ENCODE data around the gene KRTAP4-9.
"Not testable (repeated sequence)": the region's sequence is repeated elsewhere in the genome, so short reads cannot be mapped to it uniquely, and the experiment has no call there.

KRTAP4-9 gene

DNA sequence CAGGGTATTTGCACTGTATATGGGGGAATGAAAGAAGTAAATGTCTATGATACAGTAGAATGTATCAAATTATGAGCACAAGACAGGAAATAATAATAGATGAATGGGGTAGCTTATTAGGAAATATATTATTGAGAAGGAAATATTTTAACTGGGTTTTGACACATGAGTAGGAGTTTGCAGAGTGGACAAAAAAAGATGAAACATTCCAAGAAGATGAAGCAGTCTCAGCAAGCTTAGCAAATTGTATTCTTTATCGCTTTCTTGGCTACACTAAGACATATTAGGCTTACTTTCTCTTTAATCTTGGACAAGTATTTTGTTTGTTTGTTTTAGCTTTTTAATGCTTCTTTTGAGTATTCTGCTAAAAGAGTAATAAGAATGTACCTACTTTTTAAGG is 1.3 kb upstream of the KRTAP4-9 start:
- ATAC-seq, result no peak
- no peak for TF ChIP-seq RARB (CRISPR knock-in tag; IDR thresholded peaks at IDR 0.05)
- TF ChIP-seq GLIS3 (CRISPR knock-in tag; IDR thresholded peaks at IDR 0.05), result no peak
- no peak for TF ChIP-seq ESRRG (CRISPR knock-in tag; IDR thresholded peaks at IDR 0.05)
- no peak for TF ChIP-seq ZFP30 (CRISPR knock-in tag; IDR thresholded peaks at IDR 0.05)
- TF ChIP-seq ZFP3 (CRISPR knock-in tag; IDR thresholded peaks at IDR 0.05), result peak; percentile 81; the same call in 1 of the 2 replicates
- TF ChIP-seq, protein P1, sequence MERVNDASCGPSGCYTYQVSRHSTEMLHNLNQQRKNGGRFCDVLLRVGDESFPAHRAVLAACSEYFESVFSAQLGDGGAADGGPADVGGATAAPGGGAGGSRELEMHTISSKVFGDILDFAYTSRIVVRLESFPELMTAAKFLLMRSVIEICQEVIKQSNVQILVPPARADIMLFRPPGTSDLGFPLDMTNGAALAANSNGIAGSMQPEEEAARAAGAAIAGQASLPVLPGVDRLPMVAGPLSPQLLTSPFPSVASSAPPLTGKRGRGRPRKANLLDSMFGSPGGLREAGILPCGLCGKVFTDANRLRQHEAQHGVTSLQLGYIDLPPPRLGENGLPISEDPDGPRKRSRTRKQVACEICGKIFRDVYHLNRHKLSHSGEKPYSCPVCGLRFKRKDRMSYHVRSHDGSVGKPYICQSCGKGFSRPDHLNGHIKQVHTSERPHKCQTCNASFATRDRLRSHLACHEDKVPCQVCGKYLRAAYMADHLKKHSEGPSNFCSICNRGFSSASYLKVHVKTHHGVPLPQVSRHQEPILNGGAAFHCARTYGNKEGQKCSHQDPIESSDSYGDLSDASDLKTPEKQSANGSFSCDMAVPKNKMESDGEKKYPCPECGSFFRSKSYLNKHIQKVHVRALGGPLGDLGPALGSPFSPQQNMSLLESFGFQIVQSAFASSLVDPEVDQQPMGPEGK (CRISPR knock-in tag; IDR thresholded peaks at IDR 0.05; ENCODE audit: borderline replicate concordance), result no peak

DNA sequence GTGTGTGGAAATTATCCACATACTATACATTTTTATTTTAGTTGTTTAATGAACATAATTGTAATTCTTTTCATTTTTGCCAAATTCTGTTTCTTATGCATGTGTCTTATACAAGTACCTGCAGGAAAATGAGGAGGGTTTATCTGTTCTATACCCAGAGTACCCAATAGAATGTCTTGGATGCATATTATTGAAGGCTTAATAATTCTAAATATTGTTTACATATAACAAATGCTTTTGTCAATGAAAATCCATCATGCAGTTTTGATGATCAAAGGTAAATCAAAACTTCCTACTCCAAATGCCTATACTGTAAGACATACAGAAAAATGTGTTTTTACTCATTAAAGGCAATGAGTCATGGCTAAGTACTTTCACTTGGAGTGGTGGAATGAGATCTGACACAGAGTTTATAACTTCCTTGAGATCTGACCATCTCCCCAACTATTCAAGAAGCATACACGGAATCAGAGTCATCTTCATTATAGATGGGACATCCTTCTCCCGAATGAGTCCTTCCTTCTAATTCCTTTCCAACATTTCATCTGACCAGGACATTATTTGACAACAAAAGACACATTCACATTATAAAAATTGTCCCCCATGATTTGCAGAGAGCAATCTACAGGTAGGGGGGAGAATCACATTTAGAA is 677 bp upstream of the KRTAP4-9 start:
- peak; percentile 84 for ATAC-seq

DNA sequence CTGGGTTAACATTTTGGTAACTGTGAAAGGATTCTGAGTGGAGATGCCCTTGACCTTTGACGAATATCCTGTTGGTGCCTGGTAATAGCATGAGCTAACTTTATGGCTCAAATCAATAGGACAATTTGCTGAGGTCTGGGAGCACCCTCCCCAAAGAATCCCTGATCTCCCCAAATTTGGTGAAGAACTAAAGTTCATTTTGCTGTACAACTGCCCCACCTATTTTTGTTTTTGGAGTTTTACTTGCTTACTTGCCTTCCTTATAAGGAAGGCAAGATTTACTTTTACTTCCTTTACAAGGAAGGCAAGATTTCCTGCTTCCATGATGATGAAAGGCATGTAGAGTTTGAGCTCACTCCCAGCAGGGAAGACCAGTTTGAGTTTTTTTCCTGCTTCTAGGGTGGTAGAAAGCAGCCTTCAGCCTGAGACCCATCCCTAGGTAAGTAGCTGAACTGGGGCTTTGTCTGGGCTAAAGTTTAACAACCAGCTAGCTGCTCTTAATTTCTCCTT is 2.8 kb downstream of the KRTAP4-9 start:
- ATAC-seq, result no peak
- TF ChIP-seq ESRRG (CRISPR knock-in tag; IDR thresholded peaks at IDR 0.05) (no peak), RARB (CRISPR knock-in tag; IDR thresholded peaks at IDR 0.05) (no peak), ZNF8 (CRISPR knock-in tag; IDR thresholded peaks at IDR 0.05) (no peak), GLIS3 (CRISPR knock-in tag; IDR thresholded peaks at IDR 0.05) (no peak), PPARA (CRISPR knock-in tag; IDR thresholded peaks at IDR 0.05; ENCODE audit: borderline replicate concordance) (no peak)
- TF ChIP-seq, protein P2, sequence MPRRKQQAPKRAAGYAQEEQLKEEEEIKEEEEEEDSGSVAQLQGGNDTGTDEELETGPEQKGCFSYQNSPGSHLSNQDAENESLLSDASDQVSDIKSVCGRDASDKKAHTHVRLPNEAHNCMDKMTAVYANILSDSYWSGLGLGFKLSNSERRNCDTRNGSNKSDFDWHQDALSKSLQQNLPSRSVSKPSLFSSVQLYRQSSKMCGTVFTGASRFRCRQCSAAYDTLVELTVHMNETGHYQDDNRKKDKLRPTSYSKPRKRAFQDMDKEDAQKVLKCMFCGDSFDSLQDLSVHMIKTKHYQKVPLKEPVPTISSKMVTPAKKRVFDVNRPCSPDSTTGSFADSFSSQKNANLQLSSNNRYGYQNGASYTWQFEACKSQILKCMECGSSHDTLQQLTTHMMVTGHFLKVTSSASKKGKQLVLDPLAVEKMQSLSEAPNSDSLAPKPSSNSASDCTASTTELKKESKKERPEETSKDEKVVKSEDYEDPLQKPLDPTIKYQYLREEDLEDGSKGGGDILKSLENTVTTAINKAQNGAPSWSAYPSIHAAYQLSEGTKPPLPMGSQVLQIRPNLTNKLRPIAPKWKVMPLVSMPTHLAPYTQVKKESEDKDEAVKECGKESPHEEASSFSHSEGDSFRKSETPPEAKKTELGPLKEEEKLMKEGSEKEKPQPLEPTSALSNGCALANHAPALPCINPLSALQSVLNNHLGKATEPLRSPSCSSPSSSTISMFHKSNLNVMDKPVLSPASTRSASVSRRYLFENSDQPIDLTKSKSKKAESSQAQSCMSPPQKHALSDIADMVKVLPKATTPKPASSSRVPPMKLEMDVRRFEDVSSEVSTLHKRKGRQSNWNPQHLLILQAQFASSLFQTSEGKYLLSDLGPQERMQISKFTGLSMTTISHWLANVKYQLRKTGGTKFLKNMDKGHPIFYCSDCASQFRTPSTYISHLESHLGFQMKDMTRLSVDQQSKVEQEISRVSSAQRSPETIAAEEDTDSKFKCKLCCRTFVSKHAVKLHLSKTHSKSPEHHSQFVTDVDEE (CRISPR knock-in tag; IDR thresholded peaks at IDR 0.05), result no peak

DNA sequence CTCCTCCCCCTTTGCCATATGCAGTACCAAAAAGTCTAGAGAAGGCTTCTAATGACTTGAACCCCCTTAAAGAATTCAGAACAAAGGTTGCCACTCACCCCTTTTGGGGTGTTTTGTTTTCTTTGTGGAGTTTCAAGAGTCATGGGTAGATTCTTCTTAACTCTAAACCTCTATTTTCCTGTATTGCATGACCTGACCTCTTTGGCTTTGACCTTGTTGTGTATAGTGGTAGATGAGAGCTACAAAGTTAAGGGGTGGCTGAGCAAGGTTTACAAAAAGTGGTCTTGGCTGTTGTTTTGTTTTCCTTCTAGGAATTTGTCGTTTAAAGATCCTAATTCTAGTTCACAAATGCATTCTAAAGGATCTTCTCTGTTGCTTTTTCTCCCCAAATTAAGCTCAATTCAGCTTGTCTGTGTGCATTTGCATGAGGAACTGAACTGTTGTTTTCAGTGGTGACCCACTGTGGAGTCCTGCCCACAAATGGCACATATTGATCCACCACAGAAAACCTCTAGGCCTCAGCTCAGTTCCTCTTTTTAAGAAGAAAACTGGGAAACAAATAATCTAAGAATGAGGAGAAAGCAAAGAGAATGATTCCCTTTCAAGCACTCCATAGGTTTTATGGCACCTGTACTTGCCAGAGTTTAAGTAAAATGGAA is 3.7 kb downstream of the KRTAP4-9 start:
- ATAC-seq, result not testable (repeated sequence)

DNA sequence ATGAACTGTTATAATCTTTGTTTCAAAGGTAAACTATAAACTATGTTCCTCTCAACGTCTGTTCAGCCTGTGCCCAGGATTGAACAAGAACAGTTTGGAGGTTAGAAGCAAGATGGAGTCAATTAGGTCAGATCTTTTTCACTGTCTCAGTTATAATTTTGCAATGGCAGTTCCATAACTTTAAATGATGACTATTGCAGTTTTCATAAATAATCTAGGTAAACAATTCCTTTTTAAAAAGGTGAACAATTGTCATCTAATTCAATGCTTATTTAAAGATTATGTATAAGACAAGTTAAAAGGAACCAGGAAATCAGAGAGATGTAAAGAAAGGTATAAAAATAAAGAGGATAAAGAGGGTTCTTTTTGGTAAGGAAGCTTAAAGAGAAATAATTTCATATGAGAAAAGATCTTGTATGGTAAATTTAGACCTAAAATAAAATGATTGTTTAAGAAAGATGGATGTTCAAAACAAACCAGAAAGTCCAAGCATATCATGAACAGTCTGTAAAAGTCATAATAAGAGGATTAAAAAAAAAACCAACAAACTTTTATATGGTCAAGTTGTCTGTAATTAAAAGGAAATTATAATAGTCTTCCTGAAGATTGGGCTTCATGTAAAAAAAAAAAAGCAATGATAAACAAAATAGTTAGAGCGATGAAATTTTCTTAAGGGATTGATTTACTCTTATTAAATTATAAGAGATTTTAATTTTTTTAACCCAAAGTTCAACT is 6.1 kb downstream of the KRTAP4-9 start:
- ATAC-seq, result no peak
- TF ChIP-seq PPARA (CRISPR knock-in tag; IDR thresholded peaks at IDR 0.05; ENCODE audit: borderline replicate concordance) (no peak), ESRRG (CRISPR knock-in tag; IDR thresholded peaks at IDR 0.05) (no peak), ZFP30 (CRISPR knock-in tag; IDR thresholded peaks at IDR 0.05) (no peak), SNAI2 (CRISPR knock-in tag; IDR thresholded peaks at IDR 0.05) (no peak), ZNF70 (CRISPR knock-in tag; IDR thresholded peaks at IDR 0.05) (no peak), CSDC2 (CRISPR knock-in tag; IDR thresholded peaks at IDR 0.05) (no peak), ZC3H10 (CRISPR knock-in tag; IDR thresholded peaks at IDR 0.05) (no peak), TCF4 (CRISPR knock-in tag; IDR thresholded peaks at IDR 0.05; ENCODE audit: borderline replicate concordance) (no peak), ARNTL (CRISPR knock-in tag; IDR thresholded peaks at IDR 0.05; ENCODE audit: borderline replicate concordance, low read depth) (no peak), ZNF565 (CRISPR knock-in tag; conservative IDR thresholded peaks at IDR 0.05; ENCODE audit: low read depth) (no peak), RARB (CRISPR knock-in tag; IDR thresholded peaks at IDR 0.05) (no peak), ZFP3 (CRISPR knock-in tag; IDR thresholded peaks at IDR 0.05) (no peak)
- TF ChIP-seq, protein P3, sequence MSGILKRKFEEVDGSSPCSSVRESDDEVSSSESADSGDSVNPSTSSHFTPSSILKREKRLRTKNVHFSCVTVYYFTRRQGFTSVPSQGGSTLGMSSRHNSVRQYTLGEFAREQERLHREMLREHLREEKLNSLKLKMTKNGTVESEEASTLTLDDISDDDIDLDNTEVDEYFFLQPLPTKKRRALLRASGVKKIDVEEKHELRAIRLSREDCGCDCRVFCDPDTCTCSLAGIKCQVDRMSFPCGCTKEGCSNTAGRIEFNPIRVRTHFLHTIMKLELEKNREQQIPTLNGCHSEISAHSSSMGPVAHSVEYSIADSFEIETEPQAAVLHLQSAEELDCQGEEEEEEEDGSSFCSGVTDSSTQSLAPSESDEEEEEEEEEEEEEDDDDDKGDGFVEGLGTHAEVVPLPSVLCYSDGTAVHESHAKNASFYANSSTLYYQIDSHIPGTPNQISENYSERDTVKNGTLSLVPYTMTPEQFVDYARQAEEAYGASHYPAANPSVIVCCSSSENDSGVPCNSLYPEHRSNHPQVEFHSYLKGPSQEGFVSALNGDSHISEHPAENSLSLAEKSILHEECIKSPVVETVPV (CRISPR knock-in tag; IDR thresholded peaks at IDR 0.05), result no peak
- TF ChIP-seq, protein P4, sequence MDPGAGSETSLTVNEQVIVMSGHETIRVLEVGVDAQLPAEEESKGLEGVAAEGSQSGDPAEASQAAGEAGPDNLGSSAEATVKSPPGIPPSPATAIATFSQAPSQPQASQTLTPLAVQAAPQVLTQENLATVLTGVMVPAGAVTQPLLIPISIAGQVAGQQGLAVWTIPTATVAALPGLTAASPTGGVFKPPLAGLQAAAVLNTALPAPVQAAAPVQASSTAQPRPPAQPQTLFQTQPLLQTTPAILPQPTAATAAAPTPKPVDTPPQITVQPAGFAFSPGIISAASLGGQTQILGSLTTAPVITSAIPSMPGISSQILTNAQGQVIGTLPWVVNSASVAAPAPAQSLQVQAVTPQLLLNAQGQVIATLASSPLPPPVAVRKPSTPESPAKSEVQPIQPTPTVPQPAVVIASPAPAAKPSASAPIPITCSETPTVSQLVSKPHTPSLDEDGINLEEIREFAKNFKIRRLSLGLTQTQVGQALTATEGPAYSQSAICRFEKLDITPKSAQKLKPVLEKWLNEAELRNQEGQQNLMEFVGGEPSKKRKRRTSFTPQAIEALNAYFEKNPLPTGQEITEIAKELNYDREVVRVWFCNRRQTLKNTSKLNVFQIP (CRISPR knock-in tag; IDR thresholded peaks at IDR 0.05; ENCODE audit: borderline replicate concordance, low read depth), result no peak
- TF ChIP-seq, protein P1 (CRISPR knock-in tag; IDR thresholded peaks at IDR 0.05; ENCODE audit: borderline replicate concordance), result no peak
- TF ChIP-seq, protein P2 (CRISPR knock-in tag; IDR thresholded peaks at IDR 0.05), result no peak
